Measurements from ENCODE around the gene ZMYM3. TPM values are rescaled to one million over a fixed set of nuclear protein-coding genes. Genes with fewer than 3 reads are reported as not detected.

ZMYM3 gene
- total RNA-seq, 1 donor from 2014 or later, result 88.9 TPM

DNA sequence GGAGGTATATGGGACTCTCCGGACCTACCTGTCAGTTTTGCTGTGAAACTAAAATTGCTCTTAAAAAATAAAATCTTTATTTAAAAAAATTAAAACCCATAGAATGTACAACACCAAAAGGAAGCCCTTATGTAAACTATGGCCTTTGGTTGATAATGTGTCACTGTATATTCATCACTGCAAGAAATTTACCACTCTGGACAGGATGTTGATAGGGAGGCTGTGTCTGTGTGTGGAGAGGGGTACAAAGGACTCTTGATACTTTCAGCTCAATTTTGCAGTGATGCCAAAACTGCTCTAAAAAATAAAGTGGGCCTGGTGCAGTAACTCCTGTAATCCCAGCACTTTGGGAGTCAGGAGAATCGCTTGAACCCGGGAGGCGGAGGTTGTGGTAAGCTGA lies 2.9 kb upstream of the ZMYM3 start:
- no peak overlapping the region for H3K27ac Mint-ChIP-seq
- H3K4me3 Mint-ChIP-seq (ENCODE audit: low read depth), result no peak overlapping the region
- H3K27me3 Mint-ChIP-seq, result no peaks in the 10 kb centered on the region
- H3K9me3 Mint-ChIP-seq (ENCODE audit: low read depth), result peaks cover 4% of the 10 kb centered on the region
- DNase-seq (ENCODE audit: low spot score, unreplicated experiment), result no peak
- no peaks in the 10 kb centered on the region for H3K36me3 Mint-ChIP-seq (ENCODE audit: insufficient read depth)
- peaks cover 21% of the 10 kb centered on the region for H3K4me1 Mint-ChIP-seq (ENCODE audit: low read depth)
- TF ChIP-seq, protein P1, sequence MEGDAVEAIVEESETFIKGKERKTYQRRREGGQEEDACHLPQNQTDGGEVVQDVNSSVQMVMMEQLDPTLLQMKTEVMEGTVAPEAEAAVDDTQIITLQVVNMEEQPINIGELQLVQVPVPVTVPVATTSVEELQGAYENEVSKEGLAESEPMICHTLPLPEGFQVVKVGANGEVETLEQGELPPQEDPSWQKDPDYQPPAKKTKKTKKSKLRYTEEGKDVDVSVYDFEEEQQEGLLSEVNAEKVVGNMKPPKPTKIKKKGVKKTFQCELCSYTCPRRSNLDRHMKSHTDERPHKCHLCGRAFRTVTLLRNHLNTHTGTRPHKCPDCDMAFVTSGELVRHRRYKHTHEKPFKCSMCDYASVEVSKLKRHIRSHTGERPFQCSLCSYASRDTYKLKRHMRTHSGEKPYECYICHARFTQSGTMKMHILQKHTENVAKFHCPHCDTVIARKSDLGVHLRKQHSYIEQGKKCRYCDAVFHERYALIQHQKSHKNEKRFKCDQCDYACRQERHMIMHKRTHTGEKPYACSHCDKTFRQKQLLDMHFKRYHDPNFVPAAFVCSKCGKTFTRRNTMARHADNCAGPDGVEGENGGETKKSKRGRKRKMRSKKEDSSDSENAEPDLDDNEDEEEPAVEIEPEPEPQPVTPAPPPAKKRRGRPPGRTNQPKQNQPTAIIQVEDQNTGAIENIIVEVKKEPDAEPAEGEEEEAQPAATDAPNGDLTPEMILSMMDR (IDR thresholded peaks at IDR 0.05; ENCODE audit: unreplicated experiment), result no peak

DNA sequence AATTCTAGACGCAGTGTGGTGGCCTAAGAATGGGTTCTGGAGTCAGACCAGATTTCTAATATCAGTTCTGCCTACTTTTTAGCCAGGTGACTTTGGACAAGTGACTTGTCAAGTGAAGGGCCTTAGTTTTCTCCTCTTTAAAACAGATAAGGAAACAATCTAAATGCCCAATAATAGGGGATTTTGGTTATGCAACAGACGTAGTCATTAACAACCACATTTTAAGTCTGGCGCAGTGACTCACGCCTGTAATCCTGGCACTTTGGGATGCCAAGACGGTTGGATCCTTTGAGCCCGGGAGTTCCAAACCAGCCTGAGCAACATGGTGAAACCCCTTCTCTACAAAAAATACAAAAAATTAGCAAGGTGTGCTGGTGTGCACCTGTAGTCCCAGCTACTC lies 2.1 kb upstream of the ZMYM3 start:
- H3K4me3 Mint-ChIP-seq (ENCODE audit: low read depth), result peak overlapping the region; percentile 96
- no peaks in the 10 kb centered on the region for H3K27me3 Mint-ChIP-seq
- peaks cover 22% of the 10 kb centered on the region for H3K4me1 Mint-ChIP-seq (ENCODE audit: low read depth)
- H3K36me3 Mint-ChIP-seq (ENCODE audit: insufficient read depth), result peaks cover under 1% of the 10 kb centered on the region
- no peak for DNase-seq (ENCODE audit: low spot score, unreplicated experiment)
- TF ChIP-seq, protein P1 (IDR thresholded peaks at IDR 0.05; ENCODE audit: unreplicated experiment), result no peak
- H3K9me3 Mint-ChIP-seq (ENCODE audit: low read depth), result peaks cover 4% of the 10 kb centered on the region
- H3K27ac Mint-ChIP-seq, result peak overlapping the region; percentile 91

DNA sequence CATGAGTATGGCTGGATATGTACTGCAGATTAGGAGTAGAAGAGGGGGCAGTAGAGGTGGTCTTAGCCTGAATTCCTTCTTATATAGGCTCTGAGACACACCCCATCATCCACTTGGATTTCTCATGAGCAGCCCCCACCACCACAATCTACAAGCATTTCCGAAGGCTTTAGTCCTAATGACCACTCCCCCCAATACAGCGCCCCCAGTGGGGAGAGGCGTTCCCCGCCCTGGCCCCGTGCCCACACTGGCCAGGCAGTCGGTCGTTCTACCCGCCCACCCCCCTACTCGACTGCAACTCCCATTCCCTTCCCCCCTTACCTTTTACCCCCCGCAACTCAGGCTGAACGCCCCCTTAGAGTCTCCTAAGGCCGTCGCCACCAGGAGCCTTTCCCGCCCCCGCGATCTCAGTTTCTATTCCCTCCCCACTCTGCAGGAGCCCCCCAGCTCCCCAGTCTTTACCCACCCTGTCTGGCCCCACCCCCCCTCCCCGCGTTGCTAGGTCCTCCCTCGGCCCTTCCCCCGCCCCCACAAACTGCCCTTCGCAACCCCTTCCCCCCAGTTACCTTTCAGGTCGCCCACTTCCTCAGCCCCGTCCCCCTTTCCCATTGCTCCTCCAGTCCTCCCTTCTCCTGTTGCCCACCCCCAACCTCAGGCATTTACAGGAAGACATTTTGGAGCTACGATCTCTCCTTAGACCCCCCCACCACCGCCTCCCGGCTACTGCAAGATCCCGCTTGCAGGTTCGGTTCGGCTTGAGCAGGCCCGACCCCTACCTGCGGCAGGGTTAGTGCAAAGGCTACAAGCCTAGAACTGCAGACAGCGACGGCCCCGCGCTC lies 468 bp downstream of the ZMYM3 start:
- Mint-ChIP-seq H3K27ac (peak overlapping the region; percentile 90), H3K9me3 (ENCODE audit: low read depth) (peaks cover 7% of the 10 kb centered on the region)

DNA sequence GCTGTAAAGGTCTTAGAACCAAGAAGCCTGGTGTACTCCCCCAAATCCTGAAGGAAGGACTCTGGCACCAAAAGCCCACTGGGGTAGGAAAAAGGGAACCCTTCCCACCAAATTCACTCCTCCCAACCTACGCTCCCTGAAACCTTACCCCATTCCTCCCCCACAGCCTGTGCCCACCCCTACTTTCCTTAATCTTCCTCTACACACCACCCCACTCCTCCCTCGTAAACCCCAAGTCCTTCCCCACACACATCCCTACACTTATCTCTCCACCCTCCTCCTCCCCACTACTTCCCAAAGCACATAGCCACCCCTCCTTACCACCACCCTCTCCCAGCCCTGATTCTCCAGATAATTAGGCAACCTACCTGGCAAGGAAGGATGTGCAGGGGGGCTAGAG lies 1.7 kb downstream of the ZMYM3 start:
- Mint-ChIP-seq H3K4me1 (ENCODE audit: low read depth) (peaks cover 22% of the 10 kb centered on the region), H3K27ac (peak overlapping the region; percentile 67), H3K27me3 (no peaks in the 10 kb centered on the region), H3K36me3 (ENCODE audit: insufficient read depth) (peaks cover 10% of the 10 kb centered on the region), H3K9me3 (ENCODE audit: low read depth) (peaks cover 7% of the 10 kb centered on the region), H3K4me3 (ENCODE audit: low read depth) (peak overlapping the region; percentile 96)
- DNase-seq (ENCODE audit: low spot score, unreplicated experiment), result no peak
- TF ChIP-seq, protein P1 (IDR thresholded peaks at IDR 0.05; ENCODE audit: unreplicated experiment), result no peak

More for the DNA sequence above, 468 bp downstream of the ZMYM3 start:
- TF ChIP-seq, protein P1 (IDR thresholded peaks at IDR 0.05; ENCODE audit: unreplicated experiment), result peak; percentile 53
- peaks cover 6% of the 10 kb centered on the region for H3K36me3 Mint-ChIP-seq (ENCODE audit: insufficient read depth)
- peaks cover 22% of the 10 kb centered on the region for H3K4me1 Mint-ChIP-seq (ENCODE audit: low read depth)
- no peaks in the 10 kb centered on the region for H3K27me3 Mint-ChIP-seq
- peak overlapping the region; percentile 96 for H3K4me3 Mint-ChIP-seq (ENCODE audit: low read depth)
- DNase-seq (ENCODE audit: low spot score, unreplicated experiment), result peak; percentile 28

DNA sequence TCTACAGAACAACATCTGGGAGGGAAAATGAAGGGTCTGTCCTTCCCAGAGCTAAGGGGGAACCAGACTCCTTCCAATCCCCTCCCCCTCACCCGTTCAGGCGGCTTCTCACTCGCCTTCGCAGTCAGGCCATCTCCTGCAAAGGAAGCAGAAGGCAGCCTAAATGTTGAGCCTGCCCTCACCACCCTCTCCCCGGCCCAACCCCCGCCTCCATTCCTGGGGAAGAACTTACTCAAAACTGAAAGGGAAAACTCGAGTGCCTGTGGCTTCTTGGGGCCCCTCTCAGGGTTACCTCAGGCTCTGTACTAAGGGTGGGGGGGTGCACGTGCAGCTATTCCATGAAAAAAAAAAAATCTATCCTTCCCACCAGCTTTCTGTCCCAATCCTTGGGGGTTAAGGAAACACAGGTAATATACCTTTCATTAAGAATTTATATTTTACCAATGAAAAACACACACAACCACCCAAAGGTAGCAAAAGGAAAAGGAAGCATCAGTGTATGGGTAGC lies 2.4 kb downstream of the ZMYM3 start:
- peaks cover 12% of the 10 kb centered on the region for H3K9me3 Mint-ChIP-seq (ENCODE audit: low read depth)
- peaks cover 19% of the 10 kb centered on the region for H3K4me1 Mint-ChIP-seq (ENCODE audit: low read depth)
- TF ChIP-seq, protein P1 (IDR thresholded peaks at IDR 0.05; ENCODE audit: unreplicated experiment), result no peak
- H3K27ac Mint-ChIP-seq, result no peak overlapping the region
- peaks cover 14% of the 10 kb centered on the region for H3K36me3 Mint-ChIP-seq (ENCODE audit: insufficient read depth)
- no peak for DNase-seq (ENCODE audit: low spot score, unreplicated experiment)
- H3K27me3 Mint-ChIP-seq, result no peaks in the 10 kb centered on the region
- peak overlapping the region; percentile 96 for H3K4me3 Mint-ChIP-seq (ENCODE audit: low read depth)

All from progenitor cell of endocrine pancreas (in vitro differentiated cells).